ENCODE results near the gene POU3F2.

DNA sequence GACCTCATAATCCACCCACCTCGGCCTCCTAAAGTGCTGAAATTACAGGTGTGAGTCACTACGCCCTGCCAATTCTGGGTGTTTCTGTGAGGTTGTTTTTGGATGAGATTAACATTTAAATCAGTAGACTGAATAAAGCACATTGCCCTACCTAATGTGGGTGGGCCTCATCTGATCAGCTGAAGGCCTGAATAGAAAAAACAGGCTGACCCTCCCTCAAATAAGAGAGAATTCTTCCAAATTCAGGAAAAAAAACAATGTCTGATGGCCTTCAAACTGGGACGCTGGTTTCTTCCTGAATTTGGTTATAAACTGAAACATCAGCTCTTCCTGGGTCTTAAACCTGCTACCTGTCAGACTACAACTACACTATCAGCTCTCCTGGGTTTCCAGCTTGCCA, 51.0 kb downstream of the POU3F2 start:
- TF ChIP-seq CTCF (conservative IDR thresholded peaks at IDR 0.05 in 1 of 2, IDR thresholded peaks at IDR 0.05 in 1 of 2; ENCODE audit: low read depth in 1 of 2, low read length in 2 of 2) (no peak), EZH2 (IDR thresholded peaks at IDR 0.05; ENCODE audit: low read length, missing control alignments) (no peak)

Data from fibroblast of lung (primary cell).